Choroid plexus epithelial cell (primary cell): ENCODE results near the gene CEPT1.
A peak's percentile ranks its signal among the peaks of the same experiment; 100 is the strongest.

Experiments
- DNase-seq: peaks from one replicate; pipeline ENCODE4 v3.0.0-alpha.2; 2010; ENCODE audit warnings: low read depth
- H3K4me3 ChIP-seq: 2 replicates; pipeline ENCODE4 v1.5.1; 2011; ENCODE audit warnings: low read depth, mild to moderate bottlenecking, control low read depth, low read length, moderate library complexity
- CTCF ChIP-seq: conservative IDR thresholded peaks from 2 replicates; pipeline ENCODE4 v1.5.1; 2011; ENCODE audit warnings: low read depth, mild to moderate bottlenecking, control low read depth, inconsistent platforms, low read length, moderate library complexity

Gene CEPT1

GRCh38 chr1:111202366-111202706 is 62.3 kb downstream of the CEPT1 start:
- H3K4me3 ChIP-seq = no peak overlapping the region
- TF ChIP-seq CTCF = no peak

GRCh38 chr1:111202707-111203623 is 62.9 kb downstream of the CEPT1 start:
- DNase-seq = no peak
- H3K4me3 ChIP-seq = peak overlapping the region; percentile 66
- TF ChIP-seq CTCF = no peak

More at GRCh38 chr1:111202366-111202706, 62.3 kb downstream of the CEPT1 start:
- DNase-seq = no peak

GRCh38 chr1:111203681-111204200 is 63.7 kb downstream of the CEPT1 start:
- TF ChIP-seq CTCF = no peak
- DNase-seq = peak; percentile 51
- peak overlapping the region; percentile 66 for H3K4me3 ChIP-seq

GRCh38 chr1:111204201-111204982 is 64.4 kb downstream of the CEPT1 start:
- H3K4me3 ChIP-seq = peak overlapping the region; percentile 66
- no peak for DNase-seq
- no peak for TF ChIP-seq CTCF

GRCh38 chr1:111204983-111205713 is 65.1 kb downstream of the CEPT1 start:
- DNase-seq = no peak
- TF ChIP-seq CTCF = no peak
- H3K4me3 ChIP-seq = no peak overlapping the region

- TF ChIP-seq CTCF = no peak
- DNase-seq = peak; percentile 47
- H3K4me3 ChIP-seq = no peak overlapping the region
These were observed 65.7 kb downstream of the CEPT1 start for GRCh38 chr1:111205714-111206050.
